Fibroblast of mammary gland (primary cell): Measurements from ENCODE around the gene CEP68.
"Not testable (repeated sequence)": the region's sequence is repeated elsewhere in the genome, so short reads cannot be mapped to it uniquely, and the experiment has no call there.

Experiments
- DNase-seq: peaks from one replicate; pipeline ENCODE4 v3.0.0-alpha.2; 2010; ENCODE audit warnings: low read depth
- H3K4me3 ChIP-seq: 2 replicates; pipeline ENCODE4 v1.5.1; 2011; ENCODE audit warnings: low read depth, mild to moderate bottlenecking, low read length, moderate library complexity; ENCODE audit not compliant: control insufficient read depth
- CTCF ChIP-seq: conservative IDR thresholded peaks from 2 replicates; pipeline ENCODE4 v1.5.1; 2011; ENCODE audit warnings: low read depth, low read length, inconsistent platforms; ENCODE audit not compliant: control insufficient read depth, insufficient read depth

CEP68 gene

GRCh38 chr2:65128297-65129190, 72.3 kb downstream of the CEP68 start:
- DNase-seq: peak; percentile 67
- TF ChIP-seq CTCF: no peak
- H3K4me3 ChIP-seq: peak overlapping the region; percentile 100

DNA sequence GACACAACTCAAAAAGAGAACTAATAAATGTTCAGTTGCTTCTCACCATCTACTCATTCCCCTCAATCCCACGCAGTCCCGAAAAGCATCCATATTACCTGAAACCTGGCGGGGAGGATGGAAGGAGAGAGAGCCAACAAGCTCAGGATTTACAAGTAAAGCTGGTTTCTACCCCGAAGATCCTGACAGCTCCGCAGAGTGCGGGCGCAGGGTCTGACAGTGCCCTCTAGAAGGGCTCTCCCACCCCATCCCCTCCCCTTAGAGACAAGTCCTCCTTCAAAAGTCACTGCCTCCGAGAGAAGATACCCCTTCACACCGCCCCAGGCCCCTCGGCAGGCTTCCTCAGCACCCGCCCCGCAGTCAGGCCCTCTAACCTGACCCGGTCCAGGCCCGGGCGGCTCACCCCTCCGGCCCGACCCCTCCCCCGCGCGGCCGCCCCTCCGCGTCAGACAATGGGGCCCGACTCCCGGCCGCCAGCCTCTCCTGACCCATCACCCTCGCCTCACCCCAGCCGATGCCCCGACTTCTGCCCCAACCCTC, 73.1 kb downstream of the CEP68 start:
- TF ChIP-seq CTCF: no peak
- no peak for DNase-seq
- H3K4me3 ChIP-seq: peak overlapping the region; percentile 100

- H3K4me3 ChIP-seq: peak within 1 kb of the TSS; percentile 100
- no peak for TF ChIP-seq CTCF
- DNase-seq: peak; percentile 99
Measured at GRCh38 chr2:65129826-65130663, 73.8 kb downstream of the CEP68 start, which contains the start of gene RAB1A. Gene RAB1A (minus strand): TSS chr2:65130106. CDS start chr2:65129915, 191 bp downstream.

DNA sequence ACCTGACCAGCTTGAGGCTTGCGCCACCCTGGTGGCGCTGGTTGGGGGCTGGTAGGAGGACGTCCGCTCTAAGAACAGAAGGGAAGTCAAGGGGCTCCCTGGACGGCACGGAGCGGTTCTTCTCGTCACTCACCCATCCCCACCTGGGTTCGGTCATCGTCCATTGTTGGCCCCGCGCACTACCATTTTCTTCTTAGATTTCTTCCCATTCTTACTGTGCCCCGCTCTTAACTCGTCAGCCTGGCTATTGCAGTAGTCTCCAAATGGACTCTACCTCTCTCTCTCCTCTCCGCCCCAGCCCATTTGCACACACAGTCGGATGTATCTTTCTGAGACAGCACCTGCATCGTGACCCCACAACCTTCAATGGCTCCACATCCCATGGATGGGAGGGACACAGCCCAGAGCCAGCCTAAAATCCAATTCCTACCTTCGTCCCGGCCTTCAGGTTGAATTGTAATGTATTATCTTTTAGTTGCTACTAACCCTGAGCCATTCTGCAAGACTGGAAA, 74.5 kb downstream of the CEP68 start:
- no peak for TF ChIP-seq CTCF
- no peak for DNase-seq
- H3K4me3 ChIP-seq: peak overlapping the region; percentile 69

- DNase-seq, H3K4me3 ChIP-seq: not testable (repeated sequence)
Measured at GRCh38 chr2:65132930-65133329, 76.7 kb downstream of the CEP68 start.

DNA sequence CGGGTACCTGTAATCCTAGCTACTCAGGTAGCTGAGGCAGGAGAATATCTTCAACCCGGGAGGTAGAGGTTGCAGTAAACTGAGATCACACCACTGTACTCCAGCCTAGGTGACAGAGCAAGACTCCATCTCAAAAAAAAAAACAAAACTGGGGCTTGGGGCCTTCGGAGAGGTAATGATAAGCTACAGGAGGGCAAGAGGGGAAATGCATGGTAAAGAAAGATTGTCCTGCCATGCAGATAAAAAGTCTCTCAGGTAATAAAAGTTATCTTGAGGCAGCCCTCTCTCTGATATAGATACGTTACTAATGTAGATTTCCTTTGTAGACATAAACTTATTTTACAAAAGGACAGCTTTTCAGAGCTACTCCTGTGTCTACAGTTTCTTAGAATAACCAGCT, 77.4 kb downstream of the CEP68 start:
- DNase-seq: no peak
- TF ChIP-seq CTCF: no peak

GRCh38 chr2:65134158-65134557, 77.9 kb downstream of the CEP68 start:
- H3K4me3 ChIP-seq: no peak overlapping the region
- no peak for TF ChIP-seq CTCF
- DNase-seq: no peak

More for the DNA sequence above, 77.4 kb downstream of the CEP68 start:
- H3K4me3 ChIP-seq: no peak overlapping the region
